Psoas muscle (tissue), 8 donors: ENCODE results near the gene CA10. TPM values are rescaled to one million over a fixed set of nuclear protein-coding genes. Genes with fewer than 3 reads are reported as not detected.

ENCODE experiments used
- ATAC-seq, 4 donors: fragments of 200-7000 bp; cut with Tn5 transposase; one replicate each; pipeline ENCODE4 v1.9.1; 2020; ENCODE audit warnings: moderate library complexity in 3 of 4, mild to moderate bottlenecking in 2 of 4
- DNase-seq, 2 donors: peaks; one replicate each; pipeline ENCODE4 v3.0.0-alpha.2; 2020
- H3K27ac ChIP-seq: fragments of 200-600 bp; one replicate; pipeline ENCODE4 v1.8.0; 2022
- H3K27me3 ChIP-seq, 3 donors: fragments of 200-600 bp in 1 of 3; one replicate each; pipeline versions ENCODE4 v1.6.1 to v1.8.0; 2013 to 2022; ENCODE audit warnings: low read length in 2 of 3, mild to moderate bottlenecking in 2 of 3, moderate library complexity in 1 of 3; ENCODE audit not compliant: insufficient read depth in 3 of 3
- H3K36me3 ChIP-seq, 2 donors: fragments of 200-600 bp in 1 of 2; one replicate each; pipeline versions ENCODE4 v1.6.1 to v1.8.0; 2013 to 2022; ENCODE audit warnings: low read depth in 1 of 2, mild to moderate bottlenecking in 1 of 2, moderate library complexity in 1 of 2; ENCODE audit not compliant: insufficient read depth in 1 of 2
- H3K4me1 ChIP-seq: fragments of 200-600 bp; one replicate; pipeline ENCODE4 v1.8.0; 2022
- H3K4me3 ChIP-seq: fragments of 200-600 bp; one replicate; pipeline ENCODE4 v1.8.0; 2022; ENCODE audit warnings: mild to moderate bottlenecking
- H3K9me3 ChIP-seq: fragments of 200-600 bp; one replicate; pipeline ENCODE4 v1.8.0; 2022
- CTCF ChIP-seq: fragments of 200-600 bp; IDR thresholded peaks from one replicate; pipeline ENCODE4 v1.8.0; 2022; ENCODE audit warnings: antibody characterized with exemption
- WGBS, 3 donors: extraction: QIAGEN DNeasy Blood & Tissue Kit; methylation state at CpG; one replicate each; pipeline versions ENCODE4 v1.1.6 to v1.1.7; 2013; 5-methylcytosine and 5-hydroxymethylcytosine counted together
- intact Hi-C, 2 donors: fragments of 100-400 bp; cut with DNase I; formaldehyde crosslinking; loops; one replicate each; pipeline versions ENCODE4 v1.11.0 to v1.14.2; 2022
- polyA plus RNA-seq, 3 donors: library from polyadenylated mRNA; stranded (reverse); fragments of 200-250 nt; gene quantifications; one replicate each; pipeline ENCODE4 v1.2.3, GENCODE V29; 2013
- total RNA-seq, 4 donors: library from RNA; stranded (reverse); fragmentation: NEBNext Ultra II Directional in 2 of 4; extraction: Animal tissue kit (Norgen Biotek cat#: 25700) in 2 of 4; gene quantifications; one replicate each; pipeline versions ENCODE4 v1.2.1 to v1.2.4, GENCODE V29; 2021 to 2023
- donor health status: healthy with polysubstance abuse.
- donor health status: DM: no; HTN: no; CAD: no; lungs with moderate emphysema.
- donor health status: Bipolar disorder and iron deficiency.
- donor health status: healthy.
- donor health status: DM: yes; HTN: yes; CAD: no.
- donor health status: DM: no; HTN: no; CAD: no.
- donor health status: DM: no; HTN: no; CAD: no.
- donor health status: DM: yes; HTN: yes; CAD: no.

The CA10 gene
- total and polyA plus RNA-seq, 7 donors, result 0.03 to 0.04 TPM; not detected in 5

DNA sequence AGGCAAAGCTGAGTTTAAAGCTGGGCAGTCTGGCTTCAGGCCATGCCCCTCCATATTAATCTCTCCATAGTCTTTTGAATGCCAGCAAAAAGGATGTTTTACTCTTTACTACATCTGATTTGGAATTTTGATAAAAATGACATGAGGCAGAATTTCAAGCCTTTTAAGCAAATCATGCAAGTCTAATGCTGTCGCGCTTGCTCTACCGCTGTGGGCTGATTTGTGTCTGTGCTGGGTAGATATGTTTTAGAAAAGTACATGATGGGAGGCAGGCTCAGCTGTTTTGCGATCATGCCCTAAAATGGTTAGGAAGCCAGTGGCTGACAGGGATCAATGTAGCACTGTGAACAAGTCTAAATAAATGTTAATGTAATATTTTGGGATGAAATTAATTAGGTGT is 311.9 kb downstream of the CA10 start:
- no peaks in the 10 kb centered on the region for H3K36me3 ChIP-seq
- H3K9me3 ChIP-seq, result no peaks in the 10 kb centered on the region
- H3K4me3 ChIP-seq, result no peak overlapping the region
- no peaks in the 10 kb centered on the region for H3K4me1 ChIP-seq
- no peak overlapping the region for H3K27ac ChIP-seq
- no peak for ATAC-seq
- H3K27me3 ChIP-seq, result no peaks in the 10 kb centered on the region
- no peak for DNase-seq
- intact Hi-C loops, result no loop called here
- no peak for TF ChIP-seq CTCF
- WGBS, 3 donors, result 52 to 71% (median 52%) methylated on average over 4 of the region's 4 CpGs

GRCh38 chr17:51845776-51846175 is 312.7 kb downstream of the CA10 start:
- ATAC-seq, result no peak
- H3K27me3 ChIP-seq, result no peaks in the 10 kb centered on the region
- no peak for DNase-seq
- no peak for TF ChIP-seq CTCF
- no peaks in the 10 kb centered on the region for H3K4me1 ChIP-seq
- no peak overlapping the region for H3K4me3 ChIP-seq
- intact Hi-C loops, result no loop called here
- WGBS, 3 donors, result 40 to 46% (median 44%) methylated on average over 3 of the region's 3 CpGs
- no peaks in the 10 kb centered on the region for H3K36me3 ChIP-seq
- no peaks in the 10 kb centered on the region for H3K9me3 ChIP-seq
- H3K27ac ChIP-seq, result no peak overlapping the region

- no peak for TF ChIP-seq CTCF
- intact Hi-C loops, result no loop called here
- Histone ChIP-seq H3K4me1 (no peaks in the 10 kb centered on the region), H3K27me3 (no peaks in the 10 kb centered on the region), H3K27ac (no peak overlapping the region), H3K4me3 (no peak overlapping the region), H3K36me3 (no peaks in the 10 kb centered on the region), H3K9me3 (no peaks in the 10 kb centered on the region)
- no peak for DNase-seq
- ATAC-seq, result no peak
Observed at GRCh38 chr17:51842763-51843162, 315.8 kb downstream of the CA10 start.

- Histone ChIP-seq H3K4me1 (no peaks in the 10 kb centered on the region), H3K27me3 (no peaks in the 10 kb centered on the region), H3K4me3 (no peak overlapping the region), H3K36me3 (no peaks in the 10 kb centered on the region), H3K27ac (no peak overlapping the region), H3K9me3 (no peaks in the 10 kb centered on the region)
- intact Hi-C loops, result no loop called here
- TF ChIP-seq CTCF, result no peak
- WGBS, 3 donors, result 56 to 65% (median 63%) methylated on average over 1 of the region's 1 CpG
- no peak for ATAC-seq
- no peak for DNase-seq
Observed at GRCh38 chr17:51841669-51842068, 316.8 kb downstream of the CA10 start.

DNA sequence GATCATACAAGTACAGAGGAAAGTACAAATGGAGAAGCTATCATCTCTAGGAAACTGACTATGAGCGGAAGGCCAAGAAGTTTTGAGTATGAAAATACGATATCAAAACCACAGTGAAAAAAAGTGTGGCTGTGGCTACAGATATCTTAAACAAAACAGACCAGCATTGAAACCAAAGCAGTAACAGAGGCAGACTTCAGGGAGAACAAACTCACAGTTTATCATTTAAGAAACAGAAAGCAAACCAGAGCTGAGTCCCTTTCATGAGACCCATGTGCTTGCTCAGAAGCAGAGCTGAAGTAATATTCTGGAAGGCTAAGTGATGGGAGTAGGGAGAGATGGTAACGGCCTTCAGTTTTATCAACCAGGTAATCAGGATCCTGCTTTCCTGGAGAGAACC is 317.8 kb downstream of the CA10 start:
- 86 to 95% (median 92%) methylated on average over 3 of the region's 3 CpGs for WGBS, 3 donors
- DNase-seq (no peak), ATAC-seq (no peak)
- Histone ChIP-seq H3K27ac (no peak overlapping the region), H3K27me3 (no peaks in the 10 kb centered on the region), H3K4me3 (no peak overlapping the region), H3K9me3 (no peaks in the 10 kb centered on the region), H3K4me1 (no peaks in the 10 kb centered on the region), H3K36me3 (no peaks in the 10 kb centered on the region)
- intact Hi-C loops, result no loop called here
- no peak for TF ChIP-seq CTCF
